Stimulated activated CD4-positive, alpha-beta T cell treated with anti-CD3 and anti-CD28 coated beads, Interleukin-12 subunit alpha, Interleukin-12 subunit beta, amount 100 ng/mL, for 48 hours (primary cell): ENCODE measurements around the gene DPF1.
"Not testable (repeated sequence)": the region's sequence is repeated elsewhere in the genome, so short reads cannot be mapped to it uniquely, and the experiment has no call there.

Source experiments
- DNase-seq, 3 donors: peaks; one replicate each; pipeline ENCODE4 v3.0.0-alpha.2; 2020; ENCODE audit warnings: low read depth in 2 of 3, low spot score in 1 of 3

The DPF1 gene

DNA sequence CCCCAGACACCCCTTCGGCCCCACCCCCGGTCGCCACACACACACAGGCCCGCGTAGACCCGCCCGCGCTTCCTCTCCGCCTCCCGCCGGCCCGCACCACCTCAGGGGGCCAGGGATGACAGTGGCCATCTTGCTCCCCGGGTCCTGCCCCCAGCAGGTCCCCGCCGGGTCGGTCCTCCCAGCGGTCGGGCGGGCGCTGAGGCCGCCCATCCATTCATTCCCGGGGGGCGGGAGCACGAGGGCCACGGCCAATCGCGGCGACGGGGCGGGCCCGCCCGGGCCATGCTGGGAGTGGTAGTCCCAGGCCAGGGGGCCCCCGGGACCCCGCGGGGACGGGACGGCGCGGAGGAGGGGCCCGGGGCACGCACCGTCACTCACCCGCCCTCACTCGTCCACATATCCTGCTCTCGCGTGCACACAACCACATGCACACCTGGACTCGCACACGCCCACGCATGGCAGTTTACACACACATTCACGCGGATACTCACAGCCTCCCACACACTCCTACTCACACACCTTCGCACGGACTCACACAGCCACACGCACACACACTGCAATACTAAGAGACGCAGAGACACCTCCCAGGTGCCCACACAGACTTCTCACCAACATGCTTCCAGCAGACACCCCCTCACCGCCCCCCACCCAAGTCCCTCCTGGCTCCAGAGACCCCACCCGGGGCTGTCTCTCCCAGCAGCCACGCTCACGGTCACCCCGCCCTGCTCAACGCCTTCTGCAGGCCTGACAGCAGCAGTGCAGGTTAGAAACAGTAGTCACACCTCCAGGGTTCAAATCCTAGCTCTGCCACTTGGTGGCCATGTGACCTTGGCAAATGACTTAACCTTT, at the start of gene DPF1:
TSS of gene DPF1 (minus strand) at position 209 of the 849 bp plus-strand sequence. CDS start at position 129, 80 bp downstream.
- DNase-seq: peak; percentile 30 to 40 (median 37)

DNA sequence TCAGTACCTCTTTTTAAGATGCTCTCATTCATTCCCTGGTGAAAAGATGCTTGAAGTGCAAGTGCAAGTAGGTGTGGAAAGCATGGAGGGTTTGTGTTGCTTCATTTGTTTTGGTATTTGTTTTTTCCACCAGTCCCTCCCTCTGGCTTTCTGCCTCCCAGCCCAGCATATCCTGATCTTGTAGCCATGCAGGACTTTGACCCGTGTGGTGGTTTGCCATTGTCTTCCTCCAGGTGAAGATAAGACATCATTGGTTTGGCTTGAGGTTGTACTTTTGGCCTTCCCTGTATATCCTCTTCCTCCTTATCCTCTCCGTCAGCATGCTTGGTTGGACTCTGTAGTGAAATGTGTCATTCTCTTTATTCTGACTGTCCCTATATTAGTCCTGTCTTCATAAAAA, 49.5 kb upstream of the DPF1 start:
- no peak for DNase-seq

DNA sequence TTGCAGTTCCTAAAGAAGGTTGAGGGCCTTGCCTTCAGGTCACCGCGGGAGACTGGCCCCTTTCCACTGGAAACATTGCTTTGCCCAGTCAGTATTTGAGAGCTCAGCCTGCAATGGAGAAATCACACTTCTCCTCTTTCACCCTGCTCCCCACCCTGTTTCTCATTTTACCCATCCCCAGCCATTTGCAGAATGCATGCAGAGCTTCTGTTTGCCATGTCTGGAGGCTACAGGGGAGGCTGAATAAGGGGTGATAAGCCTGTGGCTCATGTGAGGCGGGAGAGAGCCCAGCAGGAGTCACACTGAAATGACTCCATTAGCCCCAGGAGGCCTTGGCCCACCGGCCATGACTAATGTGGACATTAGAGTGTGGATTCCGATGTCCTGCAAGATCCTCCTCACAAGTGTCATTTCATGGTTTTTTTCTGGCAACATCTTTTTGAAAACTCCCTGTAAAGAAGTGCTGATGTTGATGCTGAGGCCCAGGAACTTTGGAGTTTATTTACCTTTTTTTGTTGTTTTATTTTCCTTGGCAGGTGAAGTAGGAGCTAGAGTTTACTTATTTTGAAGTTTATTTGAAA, 46.7 kb upstream of the DPF1 start:
- no peak for DNase-seq

DNA sequence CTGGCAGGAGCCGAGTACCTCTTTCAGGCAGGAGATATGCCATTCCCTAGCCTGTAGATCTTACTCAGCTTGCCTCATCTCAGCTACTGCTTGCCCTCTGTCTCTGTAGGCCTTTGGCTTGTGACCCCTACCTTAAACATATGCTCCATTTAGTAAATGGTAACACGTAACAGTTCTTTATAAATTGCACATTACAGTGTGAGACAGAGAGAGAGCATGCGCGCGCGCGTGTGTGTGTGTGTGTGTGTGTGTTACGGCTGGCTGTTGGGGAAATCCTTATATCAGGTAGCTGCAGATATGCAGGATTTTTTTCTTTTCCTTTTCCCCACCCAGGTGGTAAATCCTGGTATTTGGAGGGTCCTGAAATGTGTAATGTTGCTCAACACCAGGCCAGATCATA, 44.5 kb upstream of the DPF1 start:
- DNase-seq: no peak

DNA sequence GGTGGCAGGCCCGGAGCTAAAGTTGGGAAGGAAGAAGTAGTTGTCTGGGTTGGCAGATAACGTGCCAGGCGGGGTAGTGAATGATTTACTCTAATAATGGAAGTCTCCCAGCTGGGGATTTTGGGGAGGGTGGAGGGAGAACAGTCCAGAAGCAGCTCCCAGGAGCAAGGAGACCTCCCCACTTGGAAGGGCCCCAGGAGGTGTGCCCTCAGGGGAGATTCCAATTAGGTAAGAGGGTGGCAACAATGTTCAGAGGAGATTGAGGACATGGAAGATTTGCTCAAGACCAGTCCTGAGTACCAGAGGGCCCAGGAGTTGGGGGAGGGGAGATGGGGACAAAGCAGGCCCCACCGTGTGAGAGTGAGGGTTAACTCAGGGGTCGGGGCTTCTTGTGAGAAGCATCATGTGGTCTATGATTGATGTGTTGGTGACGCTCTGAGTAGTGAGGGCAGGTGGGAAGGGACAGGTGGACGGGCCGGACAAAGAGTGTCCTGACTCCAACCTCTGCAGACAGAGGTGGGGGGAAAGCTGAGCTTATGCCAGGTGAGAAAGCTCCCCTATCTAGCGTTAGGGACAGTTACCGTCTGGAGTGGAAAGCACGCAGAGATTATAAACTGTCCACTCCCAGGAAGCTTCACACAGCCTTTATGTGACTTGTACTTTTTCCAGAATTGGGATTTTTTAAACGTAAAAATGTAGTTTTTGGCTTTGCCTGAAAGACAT, 43.9 kb upstream of the DPF1 start:
- DNase-seq: no peak

DNA sequence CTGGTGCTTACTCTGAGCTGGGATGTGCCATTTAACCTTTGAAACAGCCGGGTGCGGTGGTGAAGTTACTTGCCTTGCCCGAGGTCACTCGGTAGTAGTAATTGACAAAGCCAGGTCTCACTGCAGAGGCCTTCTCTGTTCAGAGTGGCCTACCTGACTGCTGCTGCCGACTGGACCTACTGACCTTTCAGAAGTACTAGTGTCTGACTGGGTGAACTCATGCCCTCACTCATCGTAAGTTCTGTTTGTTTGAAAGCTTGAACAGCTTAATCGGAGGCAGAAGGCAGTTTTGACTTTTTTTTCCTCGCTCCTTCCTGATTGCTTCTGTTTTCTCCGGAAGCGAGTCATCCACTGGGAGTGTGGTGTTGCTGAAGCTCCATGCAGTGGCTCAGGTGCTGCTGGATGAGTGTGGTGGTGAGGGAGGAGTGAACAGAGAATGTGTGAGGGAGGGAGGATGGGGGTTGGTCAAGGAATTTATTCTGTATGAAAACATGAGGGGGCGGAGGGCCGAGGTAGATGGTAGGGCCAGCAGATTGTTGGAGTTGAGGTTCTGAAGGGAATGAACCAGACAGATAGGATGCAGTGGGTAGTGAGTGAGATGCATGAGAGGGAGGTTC, 43.1 kb upstream of the DPF1 start:
- no peak for DNase-seq

DNA sequence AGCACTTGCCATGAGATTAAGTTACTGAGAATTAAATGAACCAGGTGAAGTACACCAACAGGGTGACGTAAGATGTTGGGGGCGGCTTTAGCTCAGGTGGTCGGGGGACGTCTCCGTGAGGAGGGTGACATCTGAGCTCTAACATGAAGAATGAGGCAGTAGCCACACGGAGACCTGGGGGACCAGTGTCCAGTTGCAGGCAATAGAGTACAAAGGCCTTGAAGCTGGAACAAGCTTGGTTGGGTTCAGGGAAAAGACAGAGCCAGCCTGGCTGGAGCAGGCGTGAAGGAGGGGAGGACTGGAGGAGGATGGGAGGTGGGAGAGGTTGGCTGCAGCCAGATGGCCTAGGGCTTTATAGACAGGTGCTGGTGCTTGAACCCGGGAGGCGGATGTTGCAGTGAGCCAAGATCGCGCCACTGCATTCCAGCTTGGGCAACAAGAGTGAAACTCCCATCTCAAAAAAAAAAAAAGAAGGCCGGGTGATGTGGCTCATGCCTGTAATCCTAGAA, 42.0 kb upstream of the DPF1 start:
- DNase-seq: no peak

DNA sequence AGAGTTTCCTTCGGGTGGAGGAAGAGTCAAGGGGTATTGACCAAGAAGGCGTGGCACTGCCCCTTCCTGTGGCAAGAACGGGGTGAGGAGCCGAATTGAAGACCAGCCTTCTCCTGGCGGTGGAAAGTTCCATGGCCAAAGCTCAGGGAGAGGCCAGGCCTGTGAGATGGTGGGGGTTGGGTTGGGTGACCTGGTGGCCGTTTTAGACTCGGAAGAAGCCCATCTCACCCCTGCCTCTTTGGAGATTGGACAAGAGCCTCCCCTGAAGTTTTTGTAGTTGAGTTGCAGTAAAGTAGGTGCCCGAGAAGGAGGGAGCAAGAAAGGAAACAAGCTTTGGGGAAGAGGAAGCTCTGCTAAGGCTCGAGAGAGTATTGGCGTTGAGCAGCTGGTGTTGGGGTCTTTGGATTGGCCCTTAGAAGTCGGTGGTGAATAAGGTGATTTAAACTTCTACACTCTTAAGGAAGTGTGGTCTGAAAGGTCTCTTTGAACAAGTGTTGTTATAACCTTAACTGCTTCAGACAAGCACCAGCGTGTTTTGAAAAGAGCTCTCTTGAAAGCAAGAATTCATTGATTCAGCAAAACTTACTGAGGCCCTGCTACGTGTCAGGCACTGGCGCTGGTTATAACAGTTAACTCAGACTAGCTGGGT, 41.3 kb upstream of the DPF1 start:
- no peak for DNase-seq

DNA sequence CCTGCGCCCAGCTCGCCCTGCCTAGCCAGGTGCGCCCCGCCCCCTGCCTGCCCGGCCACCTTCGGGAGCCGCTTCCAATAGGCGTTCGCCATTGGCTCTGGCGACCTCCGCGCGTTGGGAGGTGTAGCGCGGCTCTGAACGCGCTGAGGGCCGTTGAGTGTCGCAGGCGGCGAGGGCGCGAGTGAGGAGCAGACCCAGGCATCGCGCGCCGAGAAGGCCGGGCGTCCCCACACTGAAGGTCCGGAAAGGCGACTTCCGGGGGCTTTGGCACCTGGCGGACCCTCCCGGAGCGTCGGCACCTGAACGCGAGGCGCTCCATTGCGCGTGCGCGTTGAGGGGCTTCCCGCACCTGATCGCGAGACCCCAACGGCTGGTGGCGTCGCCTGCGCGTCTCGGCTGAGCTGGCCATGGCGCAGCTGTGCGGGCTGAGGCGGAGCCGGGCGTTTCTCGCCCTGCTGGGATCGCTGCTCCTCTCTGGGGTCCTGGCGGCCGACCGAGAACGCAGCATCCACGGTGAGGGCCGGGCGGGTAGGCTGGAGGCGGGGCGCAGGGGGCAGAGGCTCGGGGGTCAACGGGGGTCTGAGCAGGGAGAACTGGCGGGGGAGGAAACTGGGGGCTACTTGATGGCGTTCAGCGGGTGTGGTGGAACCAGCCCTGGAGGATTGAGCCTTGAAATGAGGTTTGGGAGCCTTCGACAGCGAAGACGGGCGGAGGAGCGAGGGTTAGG, 40.6 kb upstream of the DPF1 start, which contains the start of gene SPINT2:
TSS of gene SPINT2 (plus strand) at position 88 of the 727 bp plus-strand sequence. CDS start at position 408, 320 bp downstream.
- DNase-seq: peak in 1 of 3 donors; percentile 20

DNA sequence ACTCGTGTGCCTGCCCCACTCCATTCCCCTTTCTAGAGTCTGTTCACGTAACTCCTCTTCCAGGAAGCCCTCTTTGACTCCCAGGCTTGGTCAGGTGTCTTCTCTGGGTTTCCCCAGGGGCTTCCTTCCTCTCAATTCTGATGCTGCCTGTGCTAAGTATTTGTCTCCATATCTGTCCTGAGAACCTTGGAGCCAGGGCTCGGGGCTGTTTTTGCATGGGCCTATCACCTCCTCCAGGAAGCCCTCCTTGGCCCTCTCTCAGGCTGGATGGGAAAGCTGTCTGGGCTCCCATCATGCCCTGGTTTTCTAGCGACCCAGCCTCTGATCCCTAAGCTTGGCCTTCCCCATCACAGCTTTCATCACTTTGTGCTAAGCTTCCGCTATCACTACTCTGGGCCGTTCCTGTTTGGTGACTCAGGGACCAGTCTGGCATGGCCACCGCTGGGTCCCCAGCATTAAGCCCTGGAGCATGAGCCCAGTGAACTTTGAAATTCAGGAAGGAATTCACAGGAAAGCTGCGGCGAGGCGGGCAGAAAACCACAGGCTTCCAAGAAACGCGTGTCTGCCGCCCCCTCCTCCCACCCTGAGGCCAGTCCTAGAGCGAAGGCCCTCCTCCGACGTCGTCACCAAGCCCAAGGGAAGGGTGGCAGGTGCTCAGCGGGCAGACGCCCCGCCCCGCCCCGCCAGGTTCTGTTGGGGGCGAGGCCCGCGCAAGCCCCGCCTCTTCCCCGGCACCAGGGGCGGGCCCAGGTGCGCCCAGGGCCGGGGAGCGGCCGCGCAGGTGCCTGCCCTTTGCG, 39.9 kb upstream of the DPF1 start:
- DNase-seq: peak; percentile 63 to 74 (median 65)

DNA sequence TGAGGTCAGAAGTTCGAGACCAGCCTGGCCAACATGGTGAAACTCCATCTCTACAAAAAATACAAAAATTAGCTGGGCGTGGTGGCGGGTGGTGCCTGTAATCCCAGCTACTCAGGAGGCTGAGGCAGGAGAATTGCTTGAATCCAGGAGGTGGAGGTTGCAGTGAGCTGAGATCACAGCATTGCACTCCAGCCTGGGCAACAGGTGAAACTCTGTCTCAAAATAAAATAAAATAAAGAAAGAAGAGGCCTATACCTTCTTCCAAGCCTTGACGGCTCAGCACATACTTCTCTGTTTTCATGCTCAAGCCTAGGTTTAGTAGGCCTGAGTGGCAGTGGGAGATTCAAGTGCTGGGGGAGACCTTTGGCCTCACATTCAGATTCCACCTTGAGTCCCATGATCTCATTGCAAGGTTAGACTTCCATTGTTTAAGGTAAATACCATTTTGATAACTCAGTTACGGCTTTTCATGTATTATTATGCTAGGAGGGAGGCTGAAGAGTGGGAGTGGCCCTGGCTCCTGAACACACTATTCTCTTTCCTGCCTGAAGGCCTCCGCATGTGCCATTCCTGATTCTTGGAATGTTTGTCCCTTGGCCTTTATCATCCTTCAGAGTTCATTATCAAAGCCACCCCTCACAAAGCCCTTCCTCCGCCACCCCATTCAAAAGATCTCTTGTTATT, 38.7 kb upstream of the DPF1 start:
- DNase-seq: no peak

DNA sequence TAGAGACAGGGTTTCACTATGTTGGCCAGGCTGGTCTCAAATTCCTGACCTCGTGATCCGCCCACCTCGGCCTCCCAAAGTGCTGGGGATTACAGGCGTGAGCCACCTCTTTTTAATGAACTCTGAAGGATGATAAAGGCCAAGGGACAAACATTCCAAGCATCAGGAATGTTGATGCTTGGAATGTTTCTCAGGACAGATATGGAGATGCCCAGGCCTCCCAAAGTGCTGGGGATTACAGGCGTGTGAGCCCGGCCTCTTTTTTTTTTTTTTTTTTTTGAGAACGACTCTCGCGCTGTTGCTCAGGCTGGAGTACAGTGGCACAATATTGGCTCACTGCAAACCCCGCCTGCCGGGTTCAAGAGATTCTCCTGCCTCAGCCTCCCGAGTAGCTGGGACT, 37.9 kb upstream of the DPF1 start:
- not testable (repeated sequence) for DNase-seq

DNA sequence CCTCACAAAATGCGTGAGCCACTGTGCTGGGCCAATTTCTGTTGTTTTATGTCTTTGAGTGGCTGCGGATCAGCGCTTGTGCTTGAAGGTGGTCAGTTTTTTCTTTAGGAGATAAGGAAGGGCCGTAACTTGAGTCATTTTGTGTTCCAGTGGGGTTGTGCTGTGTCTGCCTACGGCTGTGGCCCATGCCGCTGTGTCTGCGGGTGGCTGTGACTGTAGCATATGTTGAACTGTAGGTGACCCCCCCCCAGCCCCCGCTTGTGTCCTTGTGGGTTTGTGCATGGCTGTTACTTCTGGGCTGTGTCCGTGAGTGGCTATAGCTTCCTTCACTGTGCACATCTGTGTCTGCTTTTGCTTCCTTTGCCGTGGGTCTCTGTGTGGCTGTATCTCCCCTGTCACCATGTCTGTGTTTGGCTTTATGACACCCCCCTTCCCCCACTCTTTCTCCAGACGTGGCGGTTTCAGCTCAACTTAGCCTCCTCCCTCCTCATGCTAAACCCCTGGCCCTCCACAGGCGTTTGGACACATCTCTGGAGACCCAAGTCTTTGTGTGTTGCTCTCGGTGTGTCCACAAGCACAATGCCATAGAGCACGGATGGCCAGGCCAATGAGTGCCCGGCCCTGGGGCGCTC, 31.5 kb upstream of the DPF1 start:
- DNase-seq: no peak

DNA sequence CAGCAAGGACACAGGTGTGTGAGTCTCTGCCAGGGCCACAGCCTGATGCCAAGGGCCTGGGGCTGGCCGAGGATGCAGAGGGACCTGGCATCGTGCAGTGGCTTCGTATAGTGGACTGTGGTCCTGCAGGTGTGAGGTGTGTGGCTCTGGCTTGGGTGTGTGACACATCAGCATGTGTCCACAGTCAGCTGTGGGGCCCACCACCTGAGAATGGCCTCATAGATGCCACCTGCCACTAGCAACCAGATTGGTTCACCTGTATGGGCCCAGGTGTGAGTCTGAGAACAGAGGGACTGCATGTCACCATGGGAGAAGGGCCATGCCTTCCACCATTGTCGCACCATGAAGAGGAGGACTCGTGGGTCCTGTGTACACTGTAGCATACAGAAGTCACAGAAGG, 29.8 kb upstream of the DPF1 start:
- no peak for DNase-seq

DNA sequence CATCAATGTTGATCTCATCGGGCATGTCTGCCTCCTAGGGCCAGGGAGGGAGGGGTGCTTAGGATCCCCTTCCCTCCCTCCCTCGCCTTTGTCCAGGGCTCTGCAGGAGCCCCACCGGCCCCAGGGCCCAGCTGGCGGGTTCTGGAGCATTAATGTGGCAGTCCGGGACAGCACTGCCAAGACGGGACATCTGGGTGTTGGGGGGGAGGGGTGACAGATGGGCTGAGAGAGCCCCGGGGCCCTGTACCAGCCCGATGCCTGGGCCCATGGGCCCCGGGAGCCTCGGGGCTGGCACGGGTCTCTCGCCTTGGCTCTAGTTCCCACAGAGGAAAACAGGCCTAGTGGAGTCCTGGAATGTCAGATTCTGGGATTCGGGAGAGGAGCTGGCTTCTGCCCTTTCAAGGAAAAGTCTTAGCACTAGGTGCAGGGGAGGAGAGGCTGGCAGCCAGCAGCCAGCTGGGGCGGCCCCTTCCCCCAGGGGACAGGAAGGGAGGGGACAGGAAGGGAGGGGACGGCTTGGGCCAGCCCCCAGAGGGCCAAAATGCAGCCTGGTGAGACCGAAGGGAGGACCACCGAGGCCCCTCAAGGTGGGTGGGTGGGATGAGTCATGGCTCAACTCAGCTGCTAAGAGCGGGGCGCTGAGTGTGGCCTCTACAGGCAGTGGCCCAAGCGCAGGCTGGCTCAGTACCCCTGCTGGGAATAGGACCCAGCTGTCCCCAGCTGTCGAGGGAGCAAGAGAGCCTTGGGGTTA, 29.1 kb upstream of the DPF1 start:
- DNase-seq: no peak

DNA sequence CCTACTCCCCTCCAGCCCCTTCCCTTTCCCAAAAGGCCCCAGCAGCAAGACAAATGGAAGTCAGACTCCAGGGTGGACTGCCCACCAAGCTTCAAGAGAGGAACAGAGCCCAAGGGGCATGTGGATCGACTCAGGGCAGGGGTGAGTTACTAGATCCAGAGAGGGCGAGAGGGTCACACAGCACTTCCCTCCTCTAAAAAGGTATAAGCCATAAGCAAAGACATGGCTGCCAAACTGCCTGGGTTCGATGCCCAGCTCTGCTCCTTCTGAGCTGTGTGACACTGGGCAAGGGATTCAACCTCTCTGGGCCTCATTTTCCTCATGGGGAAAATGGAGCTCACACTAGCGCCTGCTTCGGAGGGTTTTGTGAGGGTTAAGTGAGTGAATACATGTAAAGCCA, 28.4 kb upstream of the DPF1 start:
- no peak for DNase-seq

DNA sequence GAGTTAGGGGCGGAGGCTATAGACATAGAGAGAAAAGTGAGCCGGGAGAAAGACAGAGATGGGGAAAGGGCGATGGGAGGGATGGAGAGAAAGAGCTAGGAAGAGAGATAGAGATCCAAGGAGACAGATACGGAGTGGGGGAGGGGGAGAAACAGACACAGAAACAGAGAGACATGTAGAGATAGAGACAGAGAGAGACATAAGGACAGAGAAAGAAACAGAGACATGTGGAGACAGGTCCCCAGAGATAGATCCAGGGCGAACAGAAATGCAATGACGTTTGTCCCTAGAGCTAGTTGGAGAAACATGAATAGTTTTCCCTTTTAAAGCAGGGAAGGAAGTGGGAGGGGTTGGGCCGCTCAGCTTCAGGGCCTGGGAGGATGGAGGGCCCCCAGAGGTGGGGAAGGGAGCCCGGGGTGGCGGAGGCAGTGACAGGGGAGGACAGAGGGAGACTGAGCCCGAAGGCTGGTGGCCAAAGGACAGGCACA, 27.6 kb upstream of the DPF1 start:
- DNase-seq: no peak
